Renal cortex interstitium (tissue), 11 donors: Measurements from ENCODE around the gene PTPRN2. TPM values are rescaled to one million over a fixed set of nuclear protein-coding genes. Genes with fewer than 3 reads are reported as not detected.
"Not testable (repeated sequence)": the region's sequence is repeated elsewhere in the genome, so short reads cannot be mapped to it uniquely, and the experiment has no call there.

Experiments used
- DNase-seq, 11 donors: peaks; one replicate each; pipeline ENCODE4 v3.0.0-alpha.2; 2013; ENCODE audit warnings: low read depth in 9 of 11, low spot score in 4 of 11; ENCODE audit errors: extremely low read depth in 1 of 11
- polyA plus RNA-seq, 3 donors: library from polyadenylated mRNA; unstranded; fragments of 120-200 nt; gene quantifications; one replicate each; pipeline ENCODE4 v1.2.1, GENCODE V29; 2013; ENCODE audit not compliant: insufficient read length in 3 of 3

Gene PTPRN2
- polyA plus RNA-seq, 3 donors = 6.0 to 7.7 (median 7.2) TPM

GRCh38 chr7:157604661-157605381, 982.8 kb downstream of the PTPRN2 start:
- no peak for DNase-seq

- DNase-seq = no peak
These were observed 983.9 kb downstream of the PTPRN2 start for GRCh38 chr7:157603716-157604115.

GRCh38 chr7:157603005-157603404, 984.6 kb downstream of the PTPRN2 start:
- no peak for DNase-seq

- no peak for DNase-seq
These were observed 985.0 kb downstream of the PTPRN2 start for GRCh38 chr7:157602581-157602980.

- no peak for DNase-seq
These were observed 985.5 kb downstream of the PTPRN2 start for GRCh38 chr7:157602156-157602555.

- no peak for DNase-seq
These were observed 986.1 kb downstream of the PTPRN2 start for GRCh38 chr7:157601530-157601929.

GRCh38 chr7:157599491-157599890, 988.1 kb downstream of the PTPRN2 start:
- DNase-seq = no peak

GRCh38 chr7:157597562-157597961, 990.1 kb downstream of the PTPRN2 start:
- DNase-seq = no peak

- no peak for DNase-seq
These were observed 990.7 kb downstream of the PTPRN2 start for GRCh38 chr7:157596881-157597280.

- no peak for DNase-seq
These were observed 991.2 kb downstream of the PTPRN2 start for GRCh38 chr7:157596471-157596870.

- no peak for DNase-seq
These were observed 991.6 kb downstream of the PTPRN2 start for GRCh38 chr7:157596026-157596425.

- no peak for DNase-seq
These were observed 992.4 kb downstream of the PTPRN2 start for GRCh38 chr7:157595086-157595855.

- no peak for DNase-seq
These were observed 993.3 kb downstream of the PTPRN2 start for GRCh38 chr7:157594306-157594705.

GRCh38 chr7:157593541-157593940, 994.1 kb downstream of the PTPRN2 start:
- DNase-seq = no peak

GRCh38 chr7:157592636-157593320, 994.8 kb downstream of the PTPRN2 start:
- not testable (repeated sequence) for DNase-seq

- DNase-seq = no peak
These were observed 997.1 kb downstream of the PTPRN2 start for GRCh38 chr7:157590526-157590925.

GRCh38 chr7:157589680-157590079, 997.9 kb downstream of the PTPRN2 start:
- no peak for DNase-seq

- DNase-seq = no peak
These were observed 999.6 kb downstream of the PTPRN2 start for GRCh38 chr7:157587805-157588560.

- no peak for DNase-seq
These were observed 1000.4 kb downstream of the PTPRN2 start for GRCh38 chr7:157587051-157587804.
